22Rv1 (cell line): ENCODE data around the gene ABHD11.

ENCODE experiments used
- H3K27ac ChIP-seq: fragments of 450-650 bp; 2 replicates; pipeline ENCODE4 v1.5.1; 2017
- ZFX ChIP-seq: fragments of 450-650 bp; IDR thresholded peaks from 2 replicates; pipeline ENCODE4 v1.6.1; 2017; ENCODE audit warnings: antibody characterized with exemption, borderline replicate concordance
- TF ChIP-seq, protein P1 (sequence below): fragments of 450-650 bp; IDR thresholded peaks from 2 replicates; pipeline ENCODE4 v1.5.1; 2017; ENCODE audit warnings: mild to moderate bottlenecking

ABHD11 gene

DNA sequence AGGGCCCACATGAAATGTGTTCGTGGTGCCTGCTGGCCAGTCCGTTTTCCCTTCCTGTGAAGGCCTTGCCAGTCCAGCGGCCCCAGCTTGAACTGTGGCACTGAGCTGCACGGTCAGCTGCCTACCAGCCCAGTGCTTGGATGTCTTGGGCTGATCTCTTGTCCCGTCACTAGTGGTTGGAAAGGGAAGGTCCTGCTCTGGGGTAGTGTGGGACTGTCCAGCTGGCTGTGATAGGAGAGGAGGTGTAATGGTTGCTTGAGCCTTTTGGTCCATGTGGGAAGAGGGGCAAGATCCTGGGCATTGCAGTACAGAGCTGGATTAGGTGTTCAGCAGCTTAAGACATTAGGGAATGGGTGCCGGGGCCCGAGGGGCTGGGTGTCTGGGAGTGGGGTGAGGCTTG, 40.2 kb downstream of the ABHD11 start:
- H3K27ac ChIP-seq: no peak overlapping the region
- no peak for TF ChIP-seq ZFX
- TF ChIP-seq, protein P1, sequence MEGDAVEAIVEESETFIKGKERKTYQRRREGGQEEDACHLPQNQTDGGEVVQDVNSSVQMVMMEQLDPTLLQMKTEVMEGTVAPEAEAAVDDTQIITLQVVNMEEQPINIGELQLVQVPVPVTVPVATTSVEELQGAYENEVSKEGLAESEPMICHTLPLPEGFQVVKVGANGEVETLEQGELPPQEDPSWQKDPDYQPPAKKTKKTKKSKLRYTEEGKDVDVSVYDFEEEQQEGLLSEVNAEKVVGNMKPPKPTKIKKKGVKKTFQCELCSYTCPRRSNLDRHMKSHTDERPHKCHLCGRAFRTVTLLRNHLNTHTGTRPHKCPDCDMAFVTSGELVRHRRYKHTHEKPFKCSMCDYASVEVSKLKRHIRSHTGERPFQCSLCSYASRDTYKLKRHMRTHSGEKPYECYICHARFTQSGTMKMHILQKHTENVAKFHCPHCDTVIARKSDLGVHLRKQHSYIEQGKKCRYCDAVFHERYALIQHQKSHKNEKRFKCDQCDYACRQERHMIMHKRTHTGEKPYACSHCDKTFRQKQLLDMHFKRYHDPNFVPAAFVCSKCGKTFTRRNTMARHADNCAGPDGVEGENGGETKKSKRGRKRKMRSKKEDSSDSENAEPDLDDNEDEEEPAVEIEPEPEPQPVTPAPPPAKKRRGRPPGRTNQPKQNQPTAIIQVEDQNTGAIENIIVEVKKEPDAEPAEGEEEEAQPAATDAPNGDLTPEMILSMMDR: no peak

DNA sequence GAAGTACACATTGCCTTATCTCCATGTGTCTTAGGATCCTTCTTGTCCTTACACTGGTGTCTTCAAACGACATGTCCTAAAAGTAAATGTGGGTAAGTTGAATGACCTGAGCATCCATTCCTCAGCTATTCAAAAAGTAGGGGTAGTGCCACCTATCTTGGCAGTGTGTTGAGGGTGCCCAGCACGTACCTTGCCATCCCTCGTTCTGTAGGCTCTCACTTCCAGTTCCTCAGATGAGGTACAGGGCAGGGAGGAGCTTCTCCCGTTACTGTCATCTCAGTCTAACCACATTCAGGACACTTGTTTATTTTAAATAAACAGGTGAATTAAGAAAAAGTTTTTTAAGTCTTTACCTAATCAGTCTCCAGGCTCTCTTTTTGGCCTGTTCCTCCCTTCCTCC, 42.2 kb downstream of the ABHD11 start:
- TF ChIP-seq, protein P1: no peak
- no peak for TF ChIP-seq ZFX
- H3K27ac ChIP-seq: no peak overlapping the region

DNA sequence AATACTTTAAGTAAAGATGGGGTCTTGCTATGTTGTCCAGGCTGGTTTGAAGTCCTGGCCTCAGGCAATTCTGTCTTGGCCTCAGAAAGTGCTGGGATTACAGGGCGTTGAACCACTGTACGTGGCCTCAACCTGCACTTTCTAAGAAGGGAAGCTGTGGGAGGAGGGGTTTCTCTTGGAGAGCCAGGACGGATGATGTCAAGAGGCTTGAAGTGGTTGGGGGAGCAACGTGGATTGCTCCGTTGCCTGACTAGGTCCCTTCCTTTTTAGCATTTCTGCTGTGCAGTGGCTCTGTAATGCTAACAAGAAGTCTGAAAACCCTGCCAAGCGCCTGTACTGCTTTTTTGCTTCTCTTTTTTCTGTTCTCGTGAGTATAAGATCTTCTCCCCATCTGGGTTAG, 48.0 kb downstream of the ABHD11 start:
- no peak overlapping the region for H3K27ac ChIP-seq
- no peak for TF ChIP-seq ZFX
- TF ChIP-seq, protein P1: no peak

DNA sequence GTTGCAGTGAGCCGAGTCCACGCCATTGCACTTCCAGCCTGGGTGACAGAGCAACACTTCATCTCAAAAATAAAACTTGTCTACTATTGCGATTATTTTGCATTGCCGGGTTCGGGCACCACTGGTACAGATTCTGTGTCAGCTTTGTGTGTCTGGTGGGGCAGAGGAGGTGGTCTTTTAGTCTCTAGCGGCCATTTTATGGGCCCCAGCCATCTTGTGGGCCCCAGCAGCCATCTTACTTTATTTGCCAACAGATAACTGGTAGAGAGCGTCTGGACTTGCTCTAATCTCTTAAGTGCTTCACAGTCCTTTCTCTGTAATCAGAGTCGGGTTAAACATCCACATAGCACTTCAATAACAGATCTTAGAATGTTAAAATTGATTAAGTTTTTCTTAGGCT, 50.3 kb downstream of the ABHD11 start:
- no peak overlapping the region for H3K27ac ChIP-seq
- no peak for TF ChIP-seq ZFX
- TF ChIP-seq, protein P1: no peak
